NCI-H1694 (cell line): Measurements from ENCODE around the gene HK1.
"Not testable (repeated sequence)": the region's sequence is repeated elsewhere in the genome, so short reads cannot be mapped to it uniquely, and the experiment has no call there.

Experiments used
- DNase-seq: peaks from one replicate; lab custom pipeline; 2025; lab: John Stamatoyannopoulos, UW

Gene HK1

DNA sequence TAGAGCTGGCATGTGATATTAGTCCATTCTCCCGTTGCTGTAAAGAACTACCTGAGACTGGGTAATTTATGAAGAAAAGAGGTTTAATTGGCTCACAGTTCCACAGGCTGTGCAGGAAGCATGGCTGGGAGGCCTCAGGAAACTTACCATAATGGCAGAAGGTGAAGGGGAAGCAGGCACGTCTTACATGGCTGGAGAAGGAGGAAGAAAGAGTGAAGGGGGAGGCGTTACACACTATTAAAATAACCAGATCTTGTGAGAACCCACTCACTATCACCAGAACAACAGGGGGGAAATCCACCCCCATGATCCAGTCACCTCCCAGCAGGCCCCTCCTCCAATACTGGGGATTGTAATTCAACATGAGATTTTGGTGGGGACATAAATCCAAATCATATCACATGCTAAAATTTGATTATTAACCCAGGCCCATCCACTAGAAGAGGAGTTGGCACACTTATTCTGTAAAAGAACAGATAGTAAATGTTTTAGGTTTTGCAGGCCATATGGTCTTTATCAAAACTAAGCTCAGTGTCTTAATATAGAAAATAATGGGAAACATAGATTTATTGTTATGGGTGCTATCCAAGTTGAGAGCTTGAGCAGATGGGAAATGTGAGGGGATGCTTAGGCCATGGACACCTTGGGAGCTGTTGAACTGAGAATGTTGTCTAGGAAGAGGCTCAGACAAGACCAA, 18.6 kb upstream of the HK1 start:
- no peak for DNase-seq

DNA sequence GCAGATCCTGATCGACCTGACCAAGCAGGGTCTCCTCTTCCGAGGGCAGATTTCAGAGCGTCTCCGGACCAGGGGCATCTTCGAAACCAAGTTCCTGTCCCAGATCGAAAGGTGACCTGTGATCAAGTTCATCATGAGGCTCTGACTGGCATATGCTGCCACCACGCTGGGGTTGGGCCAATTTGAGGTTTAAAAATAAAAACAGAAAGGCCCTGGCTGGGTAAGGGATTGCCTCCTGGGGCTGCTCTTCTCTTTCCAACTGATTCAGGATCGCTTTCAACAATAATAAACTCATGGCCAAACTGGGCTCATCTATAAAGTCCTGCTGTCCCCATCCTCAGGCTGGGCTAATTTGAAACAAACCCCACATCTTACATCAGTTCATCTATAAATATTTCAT, 17.1 kb upstream of the HK1 start:
- no peak for DNase-seq

DNA sequence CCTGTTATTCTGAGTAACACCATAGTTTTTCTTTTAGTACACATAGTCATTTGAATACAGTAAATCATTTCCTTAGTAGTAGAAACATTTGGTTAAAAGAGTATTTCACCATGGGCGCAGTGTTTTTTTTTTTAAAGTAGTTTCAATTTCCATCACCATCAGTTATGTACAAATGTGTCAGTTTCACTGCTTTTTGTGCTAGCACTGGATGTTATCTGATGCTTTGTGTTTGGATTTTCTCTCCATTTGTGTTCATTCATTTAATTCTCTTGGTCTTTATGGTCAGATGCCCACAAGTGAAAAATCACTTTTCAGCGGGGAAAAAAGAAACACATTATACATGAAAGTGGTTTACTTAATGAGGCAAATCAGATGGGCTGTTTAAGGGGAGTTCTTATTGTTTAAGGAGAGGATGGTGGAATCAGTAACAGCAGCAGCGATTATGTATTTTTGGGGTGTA, 16.0 kb upstream of the HK1 start:
- DNase-seq = no peak

DNA sequence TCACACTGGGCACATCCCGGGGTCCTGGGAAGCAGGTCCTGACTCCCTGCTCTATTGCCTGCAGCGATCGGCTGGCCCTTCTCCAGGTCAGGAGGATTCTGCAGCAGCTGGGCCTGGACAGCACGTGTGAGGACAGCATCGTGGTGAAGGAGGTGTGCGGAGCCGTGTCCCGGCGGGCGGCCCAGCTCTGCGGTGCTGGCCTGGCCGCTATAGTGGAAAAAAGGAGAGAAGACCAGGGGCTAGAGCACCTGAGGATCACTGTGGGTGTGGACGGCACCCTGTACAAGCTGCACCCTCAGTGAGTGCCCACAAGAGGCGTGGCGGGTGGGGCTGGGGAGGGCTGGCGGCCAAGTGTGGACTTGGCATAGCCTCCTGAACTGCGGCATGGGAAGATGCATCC, 12.8 kb upstream of the HK1 start:
- no peak for DNase-seq

DNA sequence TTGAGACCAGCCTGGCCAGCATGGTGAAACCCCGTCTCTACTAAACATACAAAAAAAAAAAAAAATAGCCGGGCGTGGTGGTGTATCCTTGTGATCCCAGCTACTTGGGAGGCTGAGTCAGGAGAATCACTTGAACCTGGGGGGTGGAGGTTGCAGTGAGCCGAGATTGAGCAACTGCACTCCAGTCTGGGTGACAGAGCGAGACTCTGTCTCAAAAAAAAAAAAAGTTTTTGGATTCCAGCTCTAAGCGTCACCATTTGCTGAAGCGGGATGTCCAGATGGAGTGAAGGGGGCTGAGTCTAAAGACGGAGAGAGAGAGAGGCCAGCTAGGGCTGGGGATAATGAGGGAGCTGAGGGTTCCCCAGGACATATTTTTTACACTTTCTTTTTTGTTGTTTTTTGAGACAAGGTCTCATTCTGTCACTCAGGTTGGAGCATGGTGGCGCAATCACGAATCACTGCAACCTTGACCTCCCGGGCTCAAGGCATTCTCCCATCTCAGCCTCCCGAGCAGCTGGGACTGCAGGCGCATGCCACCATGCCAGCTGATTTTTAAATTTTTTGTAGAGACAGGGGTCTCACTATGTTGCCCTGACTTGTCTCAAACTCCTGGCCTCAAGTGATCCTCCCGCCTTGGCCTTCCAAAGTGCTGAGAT, 9.4 kb upstream of the HK1 start:
- DNase-seq = no peak

DNA sequence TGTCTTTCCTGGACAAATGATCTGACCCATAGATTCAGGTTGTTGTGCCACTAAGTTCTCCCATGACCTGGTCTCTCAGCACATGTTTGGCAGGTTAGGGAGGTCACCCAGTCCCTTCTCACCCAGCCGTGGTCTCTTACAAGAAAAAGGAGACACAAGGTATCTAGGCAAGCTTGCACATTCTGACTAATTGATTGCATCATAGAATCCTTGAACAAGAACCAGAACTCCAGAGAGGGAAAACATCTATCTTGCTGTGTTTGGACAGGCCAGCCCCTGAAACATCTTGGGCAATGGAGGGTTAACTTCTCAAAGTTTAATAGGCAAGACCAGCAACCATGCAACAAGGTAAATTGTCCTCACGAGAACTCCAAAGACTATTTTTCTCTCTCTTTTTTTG, 8.5 kb upstream of the HK1 start:
- no peak for DNase-seq

DNA sequence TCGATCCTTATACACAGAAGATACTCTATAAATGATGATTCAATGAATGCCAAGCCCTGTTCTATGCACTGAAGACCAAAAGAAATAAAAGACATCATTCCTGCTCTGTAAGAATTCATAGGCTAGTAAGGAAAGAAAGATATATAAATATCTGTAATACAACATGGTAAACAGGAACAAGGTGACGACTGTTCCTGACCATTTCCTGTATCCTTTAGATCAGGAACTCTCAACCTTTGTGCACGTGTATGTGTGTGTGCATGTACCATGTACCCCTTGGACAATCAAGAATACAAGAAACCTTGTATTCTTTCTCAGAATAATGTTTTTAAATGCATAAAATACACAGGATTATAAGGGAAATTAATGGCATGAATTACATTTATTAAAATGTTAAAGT, 7.3 kb upstream of the HK1 start:
- no peak for DNase-seq

DNA sequence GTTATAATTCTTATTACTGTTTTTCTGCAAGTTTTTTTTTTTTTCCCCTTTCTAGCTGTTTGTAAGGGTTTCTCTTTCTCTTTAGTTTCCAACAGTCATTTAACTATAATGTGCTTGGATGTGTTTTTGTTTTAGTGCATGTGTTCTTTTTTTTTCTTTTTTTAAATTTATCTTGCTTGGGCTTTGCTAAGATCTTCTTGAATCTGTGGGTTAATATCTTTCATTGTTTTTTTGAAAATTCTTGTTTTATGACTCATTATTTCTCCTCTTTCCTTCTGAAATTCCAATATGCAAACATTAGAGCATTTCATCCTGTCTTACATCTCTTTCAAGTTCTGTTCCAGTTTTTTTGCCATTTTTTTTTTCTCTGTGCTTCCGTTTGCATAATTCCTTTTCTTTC, 5.7 kb upstream of the HK1 start:
- no peak for DNase-seq

DNA sequence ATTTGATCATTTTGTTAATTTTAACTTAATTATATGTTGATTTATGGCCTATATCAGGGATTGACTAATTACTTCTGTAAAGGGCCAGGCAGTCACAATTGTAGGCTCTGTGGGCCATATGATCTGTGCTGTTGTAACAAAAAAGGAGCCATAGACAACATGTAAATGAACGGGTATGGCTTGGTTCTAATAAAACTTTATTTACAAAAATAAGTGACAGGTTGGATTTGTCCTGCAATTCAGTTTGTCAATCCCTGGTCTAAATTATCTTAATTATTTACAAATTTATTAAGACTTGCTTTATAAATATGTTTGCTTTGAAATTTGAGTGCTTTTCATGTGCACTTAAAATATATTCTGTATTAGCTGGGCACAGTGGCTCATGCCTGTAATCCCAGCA, 2.9 kb upstream of the HK1 start:
- DNase-seq = no peak

DNA sequence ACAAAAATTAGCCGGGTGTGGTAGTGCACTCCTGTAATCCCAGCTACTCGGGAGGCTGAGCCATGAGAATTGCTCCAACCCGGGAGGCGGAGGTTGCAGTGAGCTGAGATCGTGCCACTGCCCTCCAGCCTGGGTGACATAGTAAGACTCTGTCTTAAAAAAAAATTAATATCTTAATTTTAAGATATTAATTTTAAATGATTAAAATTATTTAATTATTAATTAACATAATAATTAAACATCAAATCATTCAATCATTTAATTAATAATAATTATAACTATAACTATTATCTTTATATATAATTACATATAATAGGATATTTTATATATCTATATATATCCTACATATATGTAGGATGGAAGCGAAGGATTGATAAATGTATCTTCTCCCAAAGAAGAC, 1.8 kb upstream of the HK1 start:
- no peak for DNase-seq

DNA sequence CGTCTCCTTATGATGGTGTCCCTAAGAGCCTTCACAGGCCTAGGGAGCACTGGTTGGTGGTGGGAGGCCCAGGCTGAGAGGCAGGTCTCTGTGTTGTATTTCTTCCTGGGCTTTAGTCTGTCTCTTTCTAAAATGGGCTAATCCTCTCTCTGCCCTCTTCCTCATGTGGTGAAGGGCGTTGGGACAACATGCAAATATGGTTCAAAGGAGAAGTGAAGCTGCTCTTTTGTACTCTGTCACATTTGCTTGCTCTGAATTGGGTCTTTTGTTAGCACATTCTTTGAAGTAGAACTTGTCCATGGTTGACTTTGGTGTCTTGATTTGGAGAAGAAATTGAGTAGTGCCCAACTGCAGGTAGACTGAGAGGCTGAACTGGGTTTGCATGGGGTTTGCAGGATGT, 814 bp downstream of the HK1 start:
- DNase-seq = no peak

DNA sequence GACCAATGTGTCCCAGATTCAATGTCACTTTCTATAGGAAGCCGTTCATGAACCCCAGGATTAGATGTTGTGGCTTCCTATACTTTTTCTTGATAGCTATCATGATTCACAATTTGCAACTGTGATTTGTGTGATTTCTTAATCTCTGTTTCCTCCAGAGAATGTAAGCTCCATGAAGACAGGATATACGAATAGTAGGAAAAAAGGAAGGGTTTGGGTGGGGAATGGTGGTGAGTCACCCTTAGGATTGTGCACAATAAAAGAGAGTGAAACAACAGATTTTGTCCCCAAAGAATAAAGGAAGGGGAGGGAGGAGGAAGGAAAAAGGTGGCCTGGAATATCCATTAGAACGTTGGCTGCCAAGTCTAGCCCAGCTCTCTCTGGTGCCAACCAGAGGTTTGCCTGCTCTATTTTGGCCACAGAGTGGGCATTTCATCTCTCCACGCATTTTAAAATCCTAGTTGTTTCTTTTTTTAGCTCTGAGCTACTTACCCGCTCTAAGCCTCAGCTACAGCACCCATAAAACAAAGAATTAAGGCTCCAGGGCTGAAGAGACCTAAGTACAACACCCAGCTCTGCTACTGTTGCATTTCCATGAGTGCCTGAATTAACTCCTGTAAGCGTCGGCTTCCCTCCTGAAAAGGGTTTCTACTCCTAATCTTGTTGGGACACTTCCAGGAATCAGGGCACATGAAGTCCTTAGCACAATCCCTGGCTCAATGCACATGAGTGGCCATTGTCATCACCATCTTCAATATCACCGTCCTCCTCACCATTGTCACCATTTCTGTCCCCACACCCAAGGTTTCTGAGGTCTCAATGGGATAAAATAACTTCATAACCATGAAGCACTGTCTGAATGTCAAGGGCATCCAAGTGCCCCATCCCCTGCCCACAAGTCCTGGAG, 3.5 kb downstream of the HK1 start:
- DNase-seq = no peak

DNA sequence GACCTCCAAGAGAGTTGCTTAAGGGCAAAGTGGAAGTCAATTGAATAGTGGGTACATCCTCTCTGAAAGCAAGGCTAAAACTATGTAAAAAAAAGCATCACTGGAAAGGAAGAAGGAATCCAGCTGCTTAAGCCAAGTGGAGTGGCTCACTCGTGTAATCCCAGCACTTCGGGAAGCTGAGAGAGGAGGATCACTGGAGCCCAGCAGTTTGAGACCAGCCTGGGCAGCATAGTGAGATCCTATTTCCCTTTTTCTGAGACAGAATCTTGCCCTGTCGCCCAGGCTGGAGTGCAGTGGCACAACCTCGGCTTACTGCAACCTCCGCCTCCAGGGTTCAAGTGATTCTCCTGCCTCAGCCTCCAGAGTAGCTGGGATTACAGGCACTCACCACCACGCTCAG, 6.1 kb downstream of the HK1 start:
- not testable (repeated sequence) for DNase-seq

DNA sequence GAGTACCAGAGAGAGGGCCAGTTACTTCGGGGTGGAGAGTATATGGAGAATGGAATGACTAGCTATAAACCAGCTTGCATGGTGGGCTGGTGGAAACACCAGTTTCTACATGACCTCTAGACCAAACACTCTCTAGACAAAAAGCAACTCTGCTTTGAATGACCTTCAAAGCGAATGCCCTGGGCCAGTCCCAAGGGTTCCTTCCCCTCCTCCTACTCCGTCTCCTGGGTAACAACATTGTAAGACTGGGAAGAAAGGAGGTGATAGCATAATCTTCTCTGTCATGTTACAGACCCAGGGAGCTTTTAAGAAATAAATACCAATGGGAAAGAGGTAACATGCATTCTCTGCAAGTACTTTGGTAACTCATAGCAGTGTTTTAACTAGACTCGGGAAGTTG, 7.4 kb downstream of the HK1 start:
- DNase-seq = no peak

DNA sequence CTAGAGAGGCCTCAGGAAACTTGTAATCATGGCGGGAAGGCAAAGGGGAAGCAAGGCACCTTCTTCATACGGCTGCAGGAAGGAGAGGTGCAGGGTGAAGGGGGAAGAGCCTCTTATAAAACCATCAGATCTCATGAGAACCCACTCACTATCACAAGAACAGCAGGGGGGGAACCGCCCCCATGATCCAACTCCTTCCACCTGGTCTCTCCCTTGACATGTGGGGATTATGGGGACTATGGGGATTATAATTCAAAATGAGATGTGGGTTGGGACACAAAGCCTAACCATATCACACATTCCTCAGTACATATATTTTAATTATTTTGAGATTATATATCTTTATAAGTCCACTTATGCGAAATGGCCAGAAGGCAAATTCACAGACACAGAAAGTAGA, 8.9 kb downstream of the HK1 start:
- no peak for DNase-seq

DNA sequence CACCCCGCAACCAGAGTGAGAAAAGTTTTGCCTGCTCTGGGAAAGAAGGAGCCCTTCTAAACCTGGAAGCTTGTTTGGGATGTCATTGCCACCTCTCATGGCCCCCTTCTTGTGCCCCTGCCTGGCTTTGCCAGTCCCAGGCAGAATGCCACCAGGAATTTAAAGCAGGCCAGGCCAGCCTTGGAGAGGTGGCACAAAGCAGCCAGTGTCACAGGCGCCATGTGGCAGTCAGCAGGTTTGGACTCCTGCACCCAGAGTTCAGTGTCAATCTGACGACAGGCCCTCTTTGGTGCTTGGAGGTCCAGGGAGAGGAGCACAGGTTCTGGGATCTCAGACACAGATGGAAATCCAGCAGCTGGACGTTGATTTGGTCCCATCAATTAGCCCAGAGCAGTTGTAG, 12.7 kb downstream of the HK1 start:
- DNase-seq = no peak

DNA sequence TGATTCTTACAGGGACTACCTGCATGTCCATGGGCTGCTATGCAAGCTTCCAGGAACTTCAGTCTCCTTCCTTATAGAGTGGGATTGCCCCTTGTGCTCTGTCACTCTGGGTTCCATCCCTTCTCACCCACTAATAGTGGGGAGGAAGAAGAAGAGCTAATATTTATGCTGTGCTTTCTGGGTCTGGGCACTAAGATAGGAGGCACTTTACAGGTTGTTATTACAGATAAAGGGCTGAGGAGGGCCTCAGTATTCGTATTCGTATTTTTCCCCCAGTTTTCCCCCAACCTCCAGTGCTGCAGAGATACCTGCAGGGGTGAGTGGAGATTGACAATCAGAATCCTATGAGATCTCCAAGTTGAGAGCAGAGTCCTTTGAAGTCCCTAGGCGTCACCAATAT, 14.2 kb downstream of the HK1 start:
- DNase-seq = no peak

DNA sequence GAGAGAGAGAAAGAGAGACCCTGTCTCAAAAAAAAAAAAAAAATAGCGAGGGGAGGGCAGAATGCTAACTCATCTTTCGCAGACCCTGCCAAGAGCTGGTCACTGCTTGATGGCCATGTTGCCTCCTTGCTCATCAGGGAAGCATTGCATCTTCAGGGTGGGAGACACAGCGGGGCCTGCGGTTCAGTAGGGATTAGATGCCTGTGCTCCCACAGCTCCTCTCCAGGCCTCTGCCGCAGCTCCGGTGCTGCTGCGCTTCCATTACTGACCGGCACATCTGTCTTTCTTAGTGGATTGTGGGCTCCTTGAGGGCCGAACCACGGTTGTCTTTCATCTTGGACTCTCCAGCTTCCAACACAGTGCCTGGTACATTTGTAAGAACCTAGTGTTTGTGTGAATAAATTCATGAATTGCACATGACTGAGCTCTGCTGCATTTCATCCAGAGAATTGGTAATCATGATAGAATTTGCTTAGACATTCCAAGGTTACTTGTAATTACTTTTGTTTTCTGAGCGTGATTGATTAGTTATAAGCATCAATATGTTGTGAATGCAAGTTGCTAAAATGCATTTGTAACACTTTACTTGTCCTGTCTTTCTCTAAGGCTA, 16.8 kb downstream of the HK1 start:
- DNase-seq = no peak

DNA sequence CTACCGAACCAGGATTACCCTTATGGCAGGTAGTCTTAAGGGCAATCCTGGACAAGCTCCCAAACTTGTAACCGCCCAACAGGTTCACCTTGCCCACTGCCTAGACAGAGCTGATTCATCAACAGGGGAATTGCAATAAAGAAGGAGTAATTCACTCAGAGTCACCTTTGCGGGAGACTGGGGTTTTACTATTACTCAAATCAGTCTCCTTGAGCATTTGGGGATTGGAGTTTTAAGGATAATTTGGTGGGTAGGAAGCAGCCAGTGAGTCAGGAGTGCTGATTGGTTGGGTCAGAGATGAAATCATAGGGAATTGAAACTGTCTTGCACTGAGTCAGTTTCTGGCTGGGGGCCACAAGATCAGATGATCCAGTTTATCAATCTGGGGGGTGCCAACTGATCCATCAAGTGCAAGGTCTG, 25.3 kb downstream of the HK1 start:
- DNase-seq = no peak

DNA sequence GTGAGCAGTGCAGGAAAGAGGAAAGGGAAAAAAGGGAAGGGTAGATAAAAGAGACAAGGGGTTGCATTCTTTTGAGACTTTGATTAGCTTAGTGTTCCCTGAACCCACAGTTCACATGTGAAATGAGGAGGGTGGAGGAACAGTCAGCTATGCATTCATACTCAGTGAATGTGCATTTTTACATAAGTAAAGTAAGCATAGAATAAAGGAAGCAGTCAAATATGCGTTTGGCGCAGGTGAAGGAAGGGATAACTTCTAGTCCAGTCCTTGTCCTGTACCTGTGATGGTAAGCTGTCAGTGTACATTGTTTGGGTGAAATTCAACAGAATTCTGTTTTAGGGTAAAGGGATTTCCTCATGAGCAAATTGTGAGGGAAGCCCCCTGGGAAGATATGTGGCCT, 28.1 kb downstream of the HK1 start:
- no peak for DNase-seq

DNA sequence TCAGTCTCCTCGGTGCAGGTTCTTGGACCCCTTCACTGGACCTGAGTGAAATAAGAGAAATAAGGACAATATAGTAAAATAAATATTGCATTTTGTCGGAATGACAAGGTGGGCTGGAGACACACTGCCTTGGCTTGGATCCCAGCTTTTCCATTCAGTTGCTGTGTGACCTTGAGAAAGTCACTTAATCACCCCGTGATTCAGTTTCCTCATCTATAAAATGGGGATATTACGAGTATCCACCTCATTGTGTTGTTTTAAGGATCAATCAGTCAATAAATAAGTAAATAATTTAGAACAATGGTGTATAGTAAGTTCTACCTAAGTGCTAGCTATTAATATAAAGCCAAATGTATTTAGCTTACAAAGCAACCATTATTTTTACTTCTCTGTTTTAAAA, 29.1 kb downstream of the HK1 start:
- DNase-seq = no peak

DNA sequence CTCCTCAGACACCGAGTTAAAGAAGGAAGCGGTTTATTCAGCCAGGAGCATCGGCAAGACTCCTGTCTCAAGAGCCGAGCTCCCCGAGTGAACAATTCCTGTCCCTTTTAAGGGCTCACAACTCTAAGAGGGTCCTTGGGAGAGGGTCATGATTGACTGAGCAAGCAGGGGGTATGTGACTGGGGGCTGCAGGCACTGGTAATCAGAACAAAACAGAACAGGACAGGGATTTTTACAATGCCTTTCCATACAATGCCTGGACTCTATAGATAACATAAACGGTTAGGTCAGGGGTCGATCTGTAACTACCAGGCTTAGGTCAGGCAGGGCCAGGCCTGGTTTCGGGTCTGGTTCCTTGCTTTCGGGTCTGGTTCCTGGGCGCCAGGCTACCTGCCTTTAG, 30.0 kb downstream of the HK1 start:
- DNase-seq = not testable (repeated sequence)

DNA sequence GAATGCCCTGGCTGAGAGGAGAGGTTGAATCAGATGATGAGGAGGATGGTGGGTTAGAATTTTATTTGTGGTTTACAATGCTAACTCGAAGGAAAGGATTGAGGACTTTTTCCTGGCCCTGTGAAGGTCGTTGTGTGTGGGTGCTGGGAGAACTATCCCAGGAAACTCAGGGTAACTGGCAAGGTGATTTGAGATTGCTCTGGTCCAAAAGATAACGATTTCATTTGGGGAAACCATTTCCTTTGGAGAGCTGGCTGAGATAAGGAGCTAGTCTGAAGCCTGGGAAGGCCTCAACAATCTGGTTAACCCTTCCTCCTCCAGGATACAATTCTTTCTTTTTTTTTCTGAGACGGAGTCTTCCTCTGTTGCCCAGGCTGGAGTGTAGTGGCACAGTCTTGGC, 33.0 kb downstream of the HK1 start:
- no peak for DNase-seq
